HG02623 (cell line): ENCODE measurements around the gene IFT57.

Experiments
- ATAC-seq: cut with Tn5 transposase; IDR thresholded peaks from one replicate; pipeline ENCODE4 v1.9.1; 2021; ENCODE audit warnings: moderate library complexity; ENCODE audit not compliant: unreplicated experiment

IFT57 gene

GRCh38 chr3:108127301-108127988 lies 94.8 kb downstream of the IFT57 start:
- ATAC-seq: no peak

DNA sequence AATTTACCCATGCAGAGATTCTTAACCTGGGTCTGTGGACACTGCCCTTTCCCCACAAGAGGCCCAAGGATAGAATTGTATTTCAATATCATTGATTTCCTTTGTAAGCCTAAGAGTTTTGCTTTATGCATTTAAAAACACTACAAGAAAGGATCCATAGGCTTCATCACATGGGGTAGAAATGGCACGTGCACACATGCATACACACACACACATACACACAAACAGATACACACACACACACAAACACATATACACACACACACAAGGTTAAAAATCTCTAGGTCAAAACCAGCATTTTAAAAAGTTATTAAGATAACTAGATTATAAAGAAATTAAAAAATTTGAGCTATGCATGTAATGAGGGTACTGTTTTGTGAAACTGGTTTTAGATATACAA lies 95.9 kb downstream of the IFT57 start:
- no peak for ATAC-seq

- ATAC-seq: peak; percentile 51
Measured at GRCh38 chr3:108125550-108126071, 96.6 kb downstream of the IFT57 start.

- no peak for ATAC-seq
Measured at GRCh38 chr3:108125153-108125543, 97.1 kb downstream of the IFT57 start.

GRCh38 chr3:108124337-108125152 lies 97.7 kb downstream of the IFT57 start:
- peak; percentile 80 for ATAC-seq

GRCh38 chr3:108123326-108123725 lies 98.9 kb downstream of the IFT57 start:
- no peak for ATAC-seq

- no peak for ATAC-seq
Measured at GRCh38 chr3:108122276-108122675, 99.9 kb downstream of the IFT57 start.

DNA sequence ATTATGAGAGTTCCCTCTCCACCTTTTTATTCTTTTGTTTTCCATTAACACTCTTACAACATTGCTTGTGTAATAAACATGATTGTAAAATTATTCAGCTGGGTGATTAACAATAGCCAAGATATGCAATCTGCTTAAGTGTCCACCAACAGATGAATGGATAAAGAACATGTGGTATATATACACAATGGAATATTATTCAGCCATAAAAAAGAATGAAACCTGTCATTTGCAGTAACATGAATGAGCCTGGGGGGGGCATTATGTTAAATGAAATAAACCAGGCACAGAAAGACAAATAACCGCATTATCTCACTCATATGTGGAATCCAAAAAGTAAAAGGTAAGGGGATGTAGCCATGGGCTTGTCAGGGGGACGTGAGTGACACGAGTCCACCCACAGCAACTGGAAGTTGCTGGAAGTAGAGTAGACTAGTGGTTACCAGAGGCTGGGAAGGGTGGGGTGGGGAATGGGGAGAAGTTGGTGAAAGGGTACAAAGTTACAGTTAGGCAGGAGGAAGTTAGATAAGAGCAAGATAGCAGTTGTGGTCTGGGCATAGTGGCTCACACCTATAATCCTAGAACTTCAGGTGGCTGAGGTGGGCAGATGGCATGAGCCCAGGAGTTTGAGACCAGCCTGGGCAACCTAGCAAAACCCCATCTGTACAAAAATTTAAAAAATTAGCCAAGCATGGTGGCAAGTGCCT lies 102.7 kb downstream of the IFT57 start:
- no peak for ATAC-seq

- no peak for ATAC-seq
Measured at GRCh38 chr3:108118038-108118768, 104.0 kb downstream of the IFT57 start.

- ATAC-seq: no peak
Measured at GRCh38 chr3:108117241-108117775, 104.9 kb downstream of the IFT57 start.

DNA sequence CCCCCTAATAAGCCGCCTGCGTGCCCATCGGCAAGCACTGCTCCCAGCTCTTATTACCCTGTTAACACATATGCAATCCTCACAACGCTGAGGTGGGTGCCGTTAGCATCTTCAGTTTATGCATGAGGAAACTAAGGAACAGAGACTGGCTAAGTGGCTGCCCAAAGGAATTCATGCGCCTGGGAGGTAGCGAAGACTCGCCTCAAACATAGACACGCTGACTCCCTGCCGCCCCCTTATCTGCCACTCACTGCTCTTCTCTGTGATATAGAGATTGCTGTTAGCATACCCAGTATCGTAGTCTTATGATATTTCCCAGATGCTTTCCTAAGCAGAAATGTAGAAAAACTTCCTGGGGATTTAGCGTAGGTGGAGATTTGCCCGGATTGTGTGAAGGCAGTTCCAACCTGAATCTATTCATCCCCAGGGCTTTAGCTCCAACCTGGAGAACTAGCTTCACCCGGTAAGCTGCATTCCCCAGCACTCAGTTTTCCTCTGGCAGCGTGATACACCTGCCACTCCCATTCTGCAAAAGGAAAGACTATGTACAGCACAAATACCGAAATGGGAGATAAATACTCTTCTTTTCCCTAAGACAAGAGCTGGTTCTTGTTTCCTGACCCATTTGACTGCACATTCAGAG lies 107.7 kb downstream of the IFT57 start:
- no peak for ATAC-seq

DNA sequence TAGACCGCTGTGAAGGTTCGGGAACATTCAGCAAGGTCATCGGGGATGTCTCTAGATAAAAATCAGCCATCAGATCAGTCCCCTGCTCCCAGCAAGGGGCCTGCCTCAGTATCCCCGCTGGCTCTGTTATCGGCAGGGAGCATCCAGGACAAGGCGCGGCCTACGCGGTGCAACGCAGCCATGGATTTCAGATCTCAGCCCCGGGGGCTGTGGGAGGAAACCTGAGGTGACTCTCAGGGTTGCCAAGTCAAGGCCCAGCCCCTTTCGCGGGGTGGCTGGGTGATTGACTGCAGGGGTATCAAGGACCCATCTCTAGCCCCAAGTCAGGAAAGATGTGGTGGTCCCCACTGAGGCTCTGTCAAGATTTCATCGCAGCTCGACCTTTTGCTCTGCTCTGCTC lies 108.2 kb downstream of the IFT57 start:
- no peak for ATAC-seq

DNA sequence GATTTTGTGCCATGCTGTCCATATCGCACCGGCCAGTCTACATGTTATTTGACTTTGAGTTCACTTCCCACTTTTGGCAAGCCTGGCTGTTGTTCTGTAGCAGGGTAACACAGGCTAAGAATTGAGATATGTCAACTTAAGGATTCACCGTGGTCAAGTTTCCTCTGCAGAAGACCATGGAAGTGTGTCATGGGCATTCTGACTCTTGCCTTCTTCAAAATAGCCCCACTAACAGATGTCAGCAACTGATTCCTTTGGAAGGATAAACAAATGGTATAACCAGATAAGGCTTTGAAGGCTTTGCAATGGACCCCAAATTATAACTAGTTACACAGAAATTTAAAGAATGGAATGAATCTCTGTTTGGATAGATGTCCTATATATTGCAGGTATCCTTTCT lies 111.3 kb downstream of the IFT57 start:
- ATAC-seq: no peak
